HG03139 (cell line): Measurements from ENCODE around the gene ADAMTS5.

Experiments used
- ATAC-seq: cut with Tn5 transposase; IDR thresholded peaks from one replicate; pipeline ENCODE4 v1.9.1; 2021; ENCODE audit not compliant: unreplicated experiment

The ADAMTS5 gene

GRCh38 chr21:26949830-26950229 is 17.1 kb downstream of the ADAMTS5 start:
- ATAC-seq: no peak

DNA sequence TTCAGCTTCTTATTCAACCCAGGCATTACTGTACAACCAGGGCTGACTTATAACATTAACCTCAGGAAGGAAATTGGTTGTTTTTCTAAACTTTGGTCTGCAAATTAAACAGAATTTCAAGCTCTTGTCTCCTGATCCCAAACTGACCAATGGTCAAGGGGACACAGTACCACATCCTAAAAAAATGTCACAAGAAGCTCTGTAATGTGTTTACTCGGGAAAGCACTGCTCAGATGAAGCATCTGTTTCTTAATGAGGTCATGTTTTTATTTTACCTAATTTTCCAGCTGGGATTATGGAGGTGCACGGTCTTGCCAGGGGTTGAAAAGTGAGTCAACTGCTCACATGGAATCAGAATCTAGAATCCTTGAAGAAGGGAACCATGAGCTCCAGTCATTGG is 18.7 kb downstream of the ADAMTS5 start:
- ATAC-seq: no peak

DNA sequence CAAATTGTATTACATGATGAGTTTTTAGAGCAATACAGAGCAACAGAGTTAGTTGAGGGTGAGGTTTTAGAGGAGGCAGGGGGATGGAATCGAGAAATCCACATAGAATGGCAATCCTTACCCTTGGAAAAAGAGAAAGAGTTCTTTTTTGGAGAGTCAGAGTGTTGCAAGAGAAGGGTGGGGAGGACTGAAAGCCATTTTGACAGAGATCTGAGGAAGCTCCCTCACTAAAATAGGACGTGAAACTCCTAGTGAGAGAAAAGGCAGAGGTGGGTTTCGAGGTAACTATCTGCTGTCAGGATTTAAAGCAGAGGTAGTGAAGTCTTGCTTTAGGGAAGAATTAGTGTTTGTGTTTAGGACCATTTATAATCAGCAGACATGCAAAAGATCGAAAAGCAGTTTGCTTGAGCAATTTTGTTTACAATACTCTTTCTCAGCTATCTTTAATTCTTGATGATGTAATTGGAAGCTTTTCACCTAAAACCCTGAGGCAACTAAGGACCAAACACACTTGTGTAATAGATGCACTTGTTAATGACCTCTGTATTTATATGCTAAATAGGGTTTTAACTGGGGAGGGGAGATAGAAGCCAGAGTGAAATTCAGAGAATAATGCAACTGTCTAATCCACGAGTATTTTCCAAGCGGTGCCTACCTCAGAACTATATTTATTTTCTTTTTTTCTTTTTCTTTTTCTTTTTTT is 20.0 kb downstream of the ADAMTS5 start:
- ATAC-seq: no peak

GRCh38 chr21:26945916-26946675 is 20.8 kb downstream of the ADAMTS5 start:
- no peak for ATAC-seq

- ATAC-seq: no peak
Observed at GRCh38 chr21:26943921-26944320, 23.0 kb downstream of the ADAMTS5 start.

DNA sequence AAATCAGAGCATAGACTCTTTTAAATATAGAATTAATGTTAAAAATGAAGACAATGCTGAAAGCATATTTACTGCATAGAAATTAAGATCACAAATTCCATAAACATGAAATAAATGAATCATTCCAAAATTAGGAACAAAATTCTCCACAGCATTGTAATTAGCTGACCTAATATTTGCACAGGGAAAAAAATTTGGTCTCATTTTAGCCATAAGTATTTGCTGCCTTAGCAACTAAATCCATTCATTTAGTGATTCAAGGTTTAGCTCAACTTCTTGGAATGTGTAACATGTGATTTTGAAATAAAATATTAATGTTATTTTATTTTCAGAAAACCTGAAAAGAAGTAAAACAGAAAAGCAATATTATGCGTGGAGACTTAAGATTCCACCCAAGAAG is 25.5 kb downstream of the ADAMTS5 start:
- ATAC-seq: no peak

GRCh38 chr21:26939601-26940111 is 27.2 kb downstream of the ADAMTS5 start:
- no peak for ATAC-seq

- no peak for ATAC-seq
Observed at GRCh38 chr21:26936641-26937040, 30.2 kb downstream of the ADAMTS5 start.

DNA sequence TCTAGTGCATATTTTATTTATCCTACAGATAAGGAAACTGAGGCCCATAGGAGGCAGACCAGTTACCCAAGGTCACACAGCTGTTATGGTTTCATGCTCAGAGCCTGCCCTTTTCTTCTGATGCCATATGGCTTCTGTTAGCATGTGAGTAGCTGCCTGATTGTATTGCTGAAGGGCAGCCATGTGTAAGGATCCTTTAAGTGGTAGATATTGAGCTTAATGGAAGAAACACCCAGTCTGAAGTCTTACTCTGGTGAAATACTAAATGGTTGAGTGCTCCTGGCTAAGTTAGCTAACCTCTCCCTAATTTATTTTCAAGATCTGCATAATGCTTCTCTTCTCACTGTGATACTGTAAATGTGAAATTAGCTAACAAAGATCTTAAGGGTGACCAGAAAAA is 30.9 kb downstream of the ADAMTS5 start:
- ATAC-seq: no peak

GRCh38 chr21:26934383-26934782 is 32.5 kb downstream of the ADAMTS5 start:
- no peak for ATAC-seq

GRCh38 chr21:26933448-26933847 is 33.4 kb downstream of the ADAMTS5 start:
- no peak for ATAC-seq

DNA sequence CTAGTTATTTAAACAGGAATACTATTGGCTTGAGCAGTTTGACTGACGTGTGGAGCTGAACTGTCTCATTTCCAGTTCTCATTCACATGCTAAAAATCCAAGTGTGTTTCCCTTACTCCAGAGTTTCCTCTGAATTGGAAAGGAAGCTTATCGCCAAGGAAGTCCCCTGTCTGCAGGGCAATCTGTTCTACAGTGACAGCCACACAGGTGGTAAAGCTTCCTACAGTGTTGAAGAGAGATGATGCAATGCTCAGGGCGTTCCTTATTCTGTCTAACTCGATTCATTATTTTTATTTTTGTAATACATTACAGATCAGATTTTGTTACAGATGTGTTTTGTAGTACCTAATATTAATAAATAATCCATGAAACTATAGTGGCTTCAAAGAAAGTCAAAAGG is 41.3 kb downstream of the ADAMTS5 start:
- ATAC-seq: no peak

DNA sequence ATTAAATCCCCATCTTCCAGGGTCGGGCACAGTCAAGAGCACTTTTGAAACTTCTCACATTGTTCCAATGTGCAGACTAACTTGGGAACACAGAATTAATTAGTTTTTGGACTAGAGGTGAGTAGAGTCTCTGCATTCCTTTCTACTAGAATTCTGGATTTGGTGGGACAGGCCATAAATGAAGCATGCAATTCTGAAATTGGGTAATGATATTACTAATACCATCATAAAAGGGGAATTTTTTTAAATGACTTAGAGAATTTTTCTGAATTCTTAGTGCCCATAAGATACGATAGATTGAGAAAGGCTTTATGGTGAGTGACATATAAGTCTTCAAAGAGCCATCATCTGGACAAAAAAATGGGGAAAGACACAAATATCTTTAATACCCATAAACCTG is 41.8 kb downstream of the ADAMTS5 start:
- no peak for ATAC-seq

DNA sequence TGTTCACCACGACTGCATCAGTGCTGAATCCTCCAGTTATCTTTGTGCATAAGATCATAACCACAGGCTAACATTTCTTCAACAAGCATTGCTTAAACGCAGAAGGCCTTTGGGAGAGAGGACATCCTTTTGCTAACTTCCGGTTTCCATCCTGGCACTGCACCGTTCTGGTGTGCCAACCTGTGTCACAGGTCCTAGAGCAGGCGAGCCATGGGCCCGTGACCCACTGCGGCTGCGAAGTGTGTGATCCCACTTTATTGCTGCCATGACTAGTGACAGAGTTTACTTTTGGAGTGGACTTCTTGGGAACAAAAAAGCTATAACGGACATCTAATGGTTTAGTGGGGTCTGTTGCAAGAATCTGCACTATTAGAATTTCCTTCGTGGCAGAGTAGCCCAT is 42.9 kb downstream of the ADAMTS5 start:
- no peak for ATAC-seq

DNA sequence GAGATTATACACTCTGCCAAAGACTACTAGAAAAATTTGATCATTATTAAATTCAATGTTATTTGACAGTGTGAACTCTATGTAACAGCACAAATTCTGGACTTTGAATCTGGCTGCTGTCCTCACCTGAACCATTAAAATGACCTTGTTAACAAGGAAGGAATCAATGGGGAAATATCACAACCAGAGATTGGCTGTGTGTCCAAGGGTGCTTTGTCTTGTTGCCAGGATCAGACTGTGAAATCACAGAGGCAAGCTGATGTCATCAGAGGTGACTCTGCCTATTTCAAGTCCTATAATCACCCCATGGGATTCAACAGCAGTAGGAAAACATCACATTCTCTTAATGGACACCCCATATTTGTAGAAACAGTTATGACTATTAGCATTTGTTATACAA is 46.8 kb downstream of the ADAMTS5 start:
- ATAC-seq: no peak

- no peak for ATAC-seq
Observed at GRCh38 chr21:26918323-26919079, 48.4 kb downstream of the ADAMTS5 start.

DNA sequence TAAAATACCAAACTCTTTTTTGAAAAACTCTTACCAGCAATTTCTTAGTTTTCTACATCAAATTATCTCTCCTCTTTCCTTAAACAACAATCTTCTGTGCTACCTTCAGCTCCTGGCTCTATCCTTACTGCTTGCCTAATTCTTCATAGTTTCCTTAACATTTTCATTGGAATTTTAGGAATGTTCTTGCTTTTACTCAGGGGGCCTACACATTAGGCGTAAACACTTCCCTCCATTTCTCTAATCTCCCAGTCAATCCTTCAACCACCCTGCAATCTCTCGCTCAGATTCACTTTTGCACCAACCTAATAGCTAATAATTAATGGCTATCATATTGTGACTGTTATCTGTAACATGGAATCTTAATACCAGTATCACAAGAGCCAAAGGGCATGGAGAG is 50.1 kb downstream of the ADAMTS5 start:
- no peak for ATAC-seq

- no peak for ATAC-seq
Observed at GRCh38 chr21:26914557-26914956, 52.3 kb downstream of the ADAMTS5 start.

GRCh38 chr21:26912466-26912865 is 54.4 kb downstream of the ADAMTS5 start:
- ATAC-seq: no peak

DNA sequence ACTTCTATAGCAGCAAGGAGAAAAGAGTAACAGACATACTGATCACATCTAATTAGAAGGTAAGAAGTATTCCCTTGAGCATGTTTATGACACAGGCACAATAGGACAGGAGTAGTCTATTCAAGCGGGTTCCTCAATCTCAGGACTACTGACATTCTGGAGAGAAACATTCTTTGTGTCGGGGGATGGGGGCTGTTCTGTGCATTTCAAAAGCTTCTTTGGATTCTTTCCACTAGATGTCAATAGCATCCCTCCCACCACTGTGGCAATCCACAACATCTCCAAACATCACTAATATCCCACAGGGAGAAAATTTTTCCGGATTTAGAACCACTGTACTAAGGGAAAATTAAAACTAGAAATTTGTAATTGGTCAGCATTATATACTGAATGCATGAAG is 56.9 kb downstream of the ADAMTS5 start:
- ATAC-seq: no peak

DNA sequence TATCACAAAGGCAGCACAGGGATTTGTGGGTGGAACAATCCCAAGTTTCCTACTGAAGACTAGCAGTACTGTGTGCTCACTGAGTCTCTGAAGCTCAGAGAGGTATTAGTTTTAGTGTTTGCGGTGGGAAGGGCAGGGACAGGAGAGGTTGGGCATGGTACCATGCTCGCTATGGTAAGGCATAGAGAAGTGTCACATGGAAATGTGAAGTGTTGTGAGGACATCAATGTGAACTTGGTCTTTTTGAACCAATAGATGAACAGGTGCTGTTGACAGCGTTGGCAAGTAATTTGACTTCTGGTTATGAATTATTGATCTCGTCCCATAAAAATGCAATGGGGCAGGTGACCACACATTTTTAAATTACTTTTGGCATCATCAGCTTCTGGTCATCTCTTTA is 65.9 kb downstream of the ADAMTS5 start:
- ATAC-seq: no peak

- no peak for ATAC-seq
Observed at GRCh38 chr21:26892151-26892550, 74.7 kb downstream of the ADAMTS5 start.
